ENCODE results near the gene EML3. TPM values are rescaled to one million over a fixed set of nuclear protein-coding genes. Genes with fewer than 3 reads are reported as not detected.

Gene EML3
- total RNA-seq, 1 experiment from 2014 or later: 88.8 TPM

DNA sequence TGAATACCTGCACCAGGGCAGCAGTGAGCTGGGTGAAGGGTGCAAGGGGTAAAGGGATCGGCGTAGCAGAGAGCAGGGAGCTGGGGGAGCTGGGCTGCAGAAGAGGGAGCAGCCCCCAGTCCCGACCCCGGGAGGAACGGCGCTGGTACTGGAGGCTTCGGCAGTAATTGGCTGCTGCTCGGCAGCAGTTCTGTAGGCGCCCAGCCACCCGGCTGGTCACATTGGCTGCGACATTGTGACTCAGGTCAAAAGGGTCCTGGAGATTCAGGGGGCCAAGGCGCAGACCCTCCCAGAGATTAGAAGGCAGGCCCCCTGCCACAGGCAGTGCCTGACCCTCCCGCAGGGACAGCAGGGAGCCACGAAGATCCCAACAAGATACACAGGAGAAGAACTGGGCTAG lies 36.7 kb downstream of the EML3 start:
- no TSS peak for BruUV-seq (replicated peaks)
- TF ChIP-seq, protein P1, sequence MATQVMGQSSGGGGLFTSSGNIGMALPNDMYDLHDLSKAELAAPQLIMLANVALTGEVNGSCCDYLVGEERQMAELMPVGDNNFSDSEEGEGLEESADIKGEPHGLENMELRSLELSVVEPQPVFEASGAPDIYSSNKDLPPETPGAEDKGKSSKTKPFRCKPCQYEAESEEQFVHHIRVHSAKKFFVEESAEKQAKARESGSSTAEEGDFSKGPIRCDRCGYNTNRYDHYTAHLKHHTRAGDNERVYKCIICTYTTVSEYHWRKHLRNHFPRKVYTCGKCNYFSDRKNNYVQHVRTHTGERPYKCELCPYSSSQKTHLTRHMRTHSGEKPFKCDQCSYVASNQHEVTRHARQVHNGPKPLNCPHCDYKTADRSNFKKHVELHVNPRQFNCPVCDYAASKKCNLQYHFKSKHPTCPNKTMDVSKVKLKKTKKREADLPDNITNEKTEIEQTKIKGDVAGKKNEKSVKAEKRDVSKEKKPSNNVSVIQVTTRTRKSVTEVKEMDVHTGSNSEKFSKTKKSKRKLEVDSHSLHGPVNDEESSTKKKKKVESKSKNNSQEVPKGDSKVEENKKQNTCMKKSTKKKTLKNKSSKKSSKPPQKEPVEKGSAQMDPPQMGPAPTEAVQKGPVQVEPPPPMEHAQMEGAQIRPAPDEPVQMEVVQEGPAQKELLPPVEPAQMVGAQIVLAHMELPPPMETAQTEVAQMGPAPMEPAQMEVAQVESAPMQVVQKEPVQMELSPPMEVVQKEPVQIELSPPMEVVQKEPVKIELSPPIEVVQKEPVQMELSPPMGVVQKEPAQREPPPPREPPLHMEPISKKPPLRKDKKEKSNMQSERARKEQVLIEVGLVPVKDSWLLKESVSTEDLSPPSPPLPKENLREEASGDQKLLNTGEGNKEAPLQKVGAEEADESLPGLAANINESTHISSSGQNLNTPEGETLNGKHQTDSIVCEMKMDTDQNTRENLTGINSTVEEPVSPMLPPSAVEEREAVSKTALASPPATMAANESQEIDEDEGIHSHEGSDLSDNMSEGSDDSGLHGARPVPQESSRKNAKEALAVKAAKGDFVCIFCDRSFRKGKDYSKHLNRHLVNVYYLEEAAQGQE (IDR thresholded peaks at IDR 0.05; ENCODE audit: insufficient read depth in 1 of 2, low read depth in 2 of 2, low read length in 1 of 2): no peak
- TF ChIP-seq TCF7L2 (IDR thresholded peaks at IDR 0.05; ENCODE audit: low read depth, low read length) (no peak), POLR2AphosphoS5 (IDR thresholded peaks at IDR 0.05; ENCODE audit: low read depth, low read length) (no peak), SIN3A (IDR thresholded peaks at IDR 0.05; ENCODE audit: borderline replicate concordance, insufficient read depth, low read depth, low read length) (no peak)
- TF ChIP-seq, protein P2, sequence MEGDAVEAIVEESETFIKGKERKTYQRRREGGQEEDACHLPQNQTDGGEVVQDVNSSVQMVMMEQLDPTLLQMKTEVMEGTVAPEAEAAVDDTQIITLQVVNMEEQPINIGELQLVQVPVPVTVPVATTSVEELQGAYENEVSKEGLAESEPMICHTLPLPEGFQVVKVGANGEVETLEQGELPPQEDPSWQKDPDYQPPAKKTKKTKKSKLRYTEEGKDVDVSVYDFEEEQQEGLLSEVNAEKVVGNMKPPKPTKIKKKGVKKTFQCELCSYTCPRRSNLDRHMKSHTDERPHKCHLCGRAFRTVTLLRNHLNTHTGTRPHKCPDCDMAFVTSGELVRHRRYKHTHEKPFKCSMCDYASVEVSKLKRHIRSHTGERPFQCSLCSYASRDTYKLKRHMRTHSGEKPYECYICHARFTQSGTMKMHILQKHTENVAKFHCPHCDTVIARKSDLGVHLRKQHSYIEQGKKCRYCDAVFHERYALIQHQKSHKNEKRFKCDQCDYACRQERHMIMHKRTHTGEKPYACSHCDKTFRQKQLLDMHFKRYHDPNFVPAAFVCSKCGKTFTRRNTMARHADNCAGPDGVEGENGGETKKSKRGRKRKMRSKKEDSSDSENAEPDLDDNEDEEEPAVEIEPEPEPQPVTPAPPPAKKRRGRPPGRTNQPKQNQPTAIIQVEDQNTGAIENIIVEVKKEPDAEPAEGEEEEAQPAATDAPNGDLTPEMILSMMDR (IDR thresholded peaks at IDR 0.05): no peak
- Histone ChIP-seq H3K4me1 (ENCODE audit: control insufficient read depth, insufficient read depth, low read length) (peaks cover 38% of the 10 kb centered on the region), H3K9me3 (ENCODE audit: control insufficient read depth, insufficient read depth, low read depth, low read length) (no peaks in the 10 kb centered on the region), H3K4me3 (ENCODE audit: low read depth in 2 of 2, low read length in 2 of 2) (peak overlapping the region; percentile 81 to 100; a peak in 2 of 4 replicates), H3K36me3 (ENCODE audit: control insufficient read depth, insufficient read depth, low read length) (peaks cover 27% of the 10 kb centered on the region), H3K27ac (ENCODE audit: low read length) (peak overlapping the region; percentile 98), H3K27me3 (ENCODE audit: control insufficient read depth, insufficient read depth, low read length) (no peaks in the 10 kb centered on the region)
- no peak for DNase-seq (ENCODE audit: low read depth, low spot score)
- in situ Hi-C loops (cut with HindIII; ENCODE audit: low pct_unique_long_range_greater_than_20kb, low sequenced_read_pairs): no loop called here
- ChIA-PET POLR2A (no interaction called here), CTCF (no interaction called here)
- ATAC-seq: no peak
- intact Hi-C loops (cut with micrococcal nuclease; ENCODE audit: unreplicated experiment): no loop called here

DNA sequence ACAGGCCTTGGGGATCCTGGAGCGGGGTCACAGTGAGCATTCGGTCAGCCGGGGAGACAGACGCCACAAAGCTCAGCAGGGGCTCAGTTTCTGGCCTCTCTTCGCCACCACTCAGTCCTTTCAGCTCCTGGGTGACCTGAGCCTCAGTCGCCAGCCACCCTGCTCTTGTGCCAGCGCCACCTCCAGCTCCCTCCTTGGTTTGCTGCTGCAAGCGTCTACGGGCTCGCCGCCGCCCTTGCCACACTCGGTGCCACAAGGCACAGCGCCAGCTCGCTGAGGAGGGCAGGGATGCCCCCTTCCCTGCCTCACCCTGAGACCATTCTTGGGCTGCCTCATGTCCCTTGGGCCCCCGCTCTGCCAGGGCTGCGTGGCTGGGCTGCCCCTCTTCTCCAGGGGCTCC lies 37.4 kb downstream of the EML3 start:
- CTCF ChIA-PET: interaction anchor here (0.7 kb wide), 1 partner anchor 93 kb away, joined by 3 read pairs; no protein-coding TSS in a partner anchor
- H3K4me1 ChIP-seq (ENCODE audit: control insufficient read depth, insufficient read depth, low read length): peaks cover 42% of the 10 kb centered on the region
- no peaks in the 10 kb centered on the region for H3K27me3 ChIP-seq (ENCODE audit: control insufficient read depth, insufficient read depth, low read length)
- DNase-seq (ENCODE audit: low read depth, low spot score) (no peak), ATAC-seq (peak; percentile 11; the same call in 1 of the 2 replicates)
- H3K4me3 ChIP-seq (ENCODE audit: low read depth in 2 of 2, low read length in 2 of 2): peak overlapping the region; percentile 81 to 100
- in situ Hi-C loops (cut with HindIII; ENCODE audit: low pct_unique_long_range_greater_than_20kb, low sequenced_read_pairs) (no loop called here), intact Hi-C loops (cut with micrococcal nuclease; ENCODE audit: unreplicated experiment) (no loop called here)
- TF ChIP-seq, protein P2 (IDR thresholded peaks at IDR 0.05): no peak
- TF ChIP-seq, protein P1 (IDR thresholded peaks at IDR 0.05; ENCODE audit: insufficient read depth in 1 of 2, low read depth in 2 of 2, low read length in 1 of 2): no peak
- TF ChIP-seq TCF7L2 (IDR thresholded peaks at IDR 0.05; ENCODE audit: low read depth, low read length) (no peak), SIN3A (IDR thresholded peaks at IDR 0.05; ENCODE audit: borderline replicate concordance, insufficient read depth, low read depth, low read length) (no peak), POLR2AphosphoS5 (IDR thresholded peaks at IDR 0.05; ENCODE audit: low read depth, low read length) (no peak; the same call in 1 of the 2 replicates)
- peaks cover 27% of the 10 kb centered on the region for H3K36me3 ChIP-seq (ENCODE audit: control insufficient read depth, insufficient read depth, low read length)
- POLR2A ChIA-PET: no interaction called here
- no TSS peak for BruUV-seq (replicated peaks)
- no peaks in the 10 kb centered on the region for H3K9me3 ChIP-seq (ENCODE audit: control insufficient read depth, insufficient read depth, low read depth, low read length)
- peak overlapping the region; percentile 98 for H3K27ac ChIP-seq (ENCODE audit: low read length)
